CD4-positive, alpha-beta T cell treated with Interleukin-6 for 4 hours (primary cell): Measurements from ENCODE around the gene IGFBPL1.
"Not testable (repeated sequence)": the region's sequence is repeated elsewhere in the genome, so short reads cannot be mapped to it uniquely, and the experiment has no call there.

ENCODE experiments used
- DNase-seq: peaks from one replicate; pipeline ENCODE4 v3.0.0-alpha.2; 2020; ENCODE audit warnings: mixed read lengths

Gene IGFBPL1

GRCh38 chr9:38428062-38428461 is 3.8 kb upstream of the IGFBPL1 start:
- no peak for DNase-seq

- no peak for DNase-seq
Observed at GRCh38 chr9:38424918-38425317, 664 bp upstream of the IGFBPL1 start.

DNA sequence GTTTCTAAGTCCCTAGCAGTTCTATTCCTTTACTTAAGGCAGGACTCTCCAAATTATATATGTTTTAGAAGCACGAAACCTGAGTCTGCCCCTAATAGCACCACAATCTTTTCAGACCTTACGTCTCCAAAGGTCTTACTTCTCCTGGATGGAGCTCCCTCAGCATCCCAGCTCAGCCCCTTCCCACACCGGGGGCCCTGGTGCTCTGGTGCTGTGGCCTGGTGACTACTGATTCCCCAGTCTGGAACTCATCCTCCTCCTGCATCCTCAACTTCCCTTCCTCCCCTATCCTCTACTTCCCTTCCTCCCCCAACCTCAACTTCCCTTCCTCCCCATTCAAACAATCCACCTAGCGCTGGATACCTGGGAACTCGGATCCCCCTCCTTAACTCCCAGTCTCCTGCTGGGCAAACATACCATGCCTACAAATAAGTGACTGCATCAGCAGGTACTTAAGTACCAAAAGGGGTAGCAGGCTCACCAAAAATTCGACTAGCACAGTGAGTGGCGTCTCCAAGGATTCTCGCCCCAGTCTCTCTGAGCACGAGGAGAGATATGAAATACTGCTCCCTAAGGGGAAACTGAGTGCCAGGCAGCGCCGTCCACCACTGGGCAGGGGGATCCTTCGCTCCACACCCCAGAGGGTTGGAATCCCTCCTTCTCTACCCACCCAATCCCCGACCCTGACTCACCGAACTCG is 831 bp downstream of the IGFBPL1 start:
- no peak for DNase-seq

- DNase-seq = no peak
Observed at GRCh38 chr9:38422555-38423260, 1.5 kb downstream of the IGFBPL1 start.

- no peak for DNase-seq
Observed at GRCh38 chr9:38421498-38422211, 2.6 kb downstream of the IGFBPL1 start.

DNA sequence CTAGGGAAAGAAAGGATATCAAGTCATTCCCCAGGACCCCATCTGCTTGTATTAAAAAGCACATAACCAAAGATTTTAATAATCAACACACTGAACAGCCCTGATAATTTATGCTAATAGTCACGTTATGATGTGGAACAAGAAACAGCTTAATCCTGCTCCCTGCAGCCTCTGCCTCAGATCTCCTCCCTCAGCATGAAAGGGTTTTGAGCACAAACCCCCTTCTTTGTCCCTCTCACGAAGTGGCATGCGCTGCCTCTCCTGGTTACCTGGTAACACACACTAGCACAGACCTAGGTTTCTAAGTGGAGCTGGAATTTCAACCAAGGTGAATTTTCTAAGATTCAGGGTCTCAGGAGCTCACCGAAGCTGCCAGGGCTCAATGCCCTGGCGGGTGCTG is 5.1 kb downstream of the IGFBPL1 start:
- DNase-seq = no peak

- no peak for DNase-seq
Observed at GRCh38 chr9:38418366-38418765, 5.9 kb downstream of the IGFBPL1 start.

DNA sequence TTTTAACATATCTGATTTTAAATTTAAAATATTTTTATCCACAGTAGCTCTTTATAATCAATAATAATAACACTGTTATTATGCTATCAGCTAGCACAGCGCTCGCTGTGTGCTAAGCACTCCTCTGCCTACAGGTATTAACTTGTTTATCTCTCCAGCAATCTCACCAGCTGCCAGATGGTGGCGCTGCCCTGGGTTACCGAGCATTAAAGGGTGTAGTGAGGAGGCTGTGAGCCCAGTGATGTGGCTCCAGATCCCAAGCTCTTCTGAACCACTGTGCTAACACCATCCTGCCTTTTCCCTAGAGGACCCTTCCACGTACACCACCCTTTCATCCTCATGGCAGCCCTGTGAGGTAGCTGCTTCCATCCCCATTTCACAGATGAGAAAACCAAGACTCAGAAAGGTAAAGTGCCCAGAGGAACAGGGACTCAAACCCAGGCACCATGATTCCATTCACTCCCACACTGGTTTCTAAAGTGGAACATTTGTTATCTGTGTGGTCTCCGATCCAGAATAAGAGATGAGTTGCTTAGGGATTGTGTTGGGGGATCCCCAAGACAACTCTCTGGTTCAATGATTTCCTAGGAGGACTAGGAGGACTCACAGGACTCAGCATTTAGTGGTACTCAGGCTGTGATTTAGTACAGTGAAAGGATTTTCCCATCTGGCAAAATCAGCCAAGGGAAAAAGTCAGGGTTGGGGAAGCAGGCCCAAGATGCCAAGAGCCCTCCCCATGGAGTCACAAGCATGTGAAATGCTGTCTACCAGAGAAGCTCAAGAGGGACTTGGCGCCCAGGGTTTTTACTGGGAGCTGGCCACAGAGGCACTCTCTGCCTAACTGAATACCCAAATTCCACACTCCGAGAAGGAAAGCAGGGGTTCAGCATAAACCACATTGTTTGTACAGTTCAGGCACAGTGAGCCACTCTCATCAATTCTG is 7.0 kb downstream of the IGFBPL1 start:
- DNase-seq = peak; percentile 28

GRCh38 chr9:38416461-38416860 is 7.8 kb downstream of the IGFBPL1 start:
- DNase-seq = no peak

DNA sequence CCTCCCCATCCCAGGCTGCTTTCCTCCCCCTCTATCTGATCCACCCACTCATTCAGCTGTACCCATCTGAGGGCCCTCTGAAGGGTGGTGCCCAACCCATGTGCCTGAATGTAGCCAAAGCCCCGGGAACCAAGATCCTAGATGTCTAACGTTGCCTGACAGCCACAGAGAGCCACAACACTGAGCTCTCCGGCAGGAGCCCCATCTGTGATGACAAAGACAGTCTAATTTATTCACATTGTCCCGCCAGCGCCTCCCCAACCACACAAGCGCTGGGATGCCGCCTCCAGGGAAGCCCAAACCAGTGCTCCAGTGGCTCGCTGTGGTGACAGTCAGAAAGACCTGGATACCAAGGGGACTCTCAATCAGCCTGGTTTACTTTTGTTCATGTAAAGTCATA is 8.4 kb downstream of the IGFBPL1 start:
- DNase-seq = no peak

DNA sequence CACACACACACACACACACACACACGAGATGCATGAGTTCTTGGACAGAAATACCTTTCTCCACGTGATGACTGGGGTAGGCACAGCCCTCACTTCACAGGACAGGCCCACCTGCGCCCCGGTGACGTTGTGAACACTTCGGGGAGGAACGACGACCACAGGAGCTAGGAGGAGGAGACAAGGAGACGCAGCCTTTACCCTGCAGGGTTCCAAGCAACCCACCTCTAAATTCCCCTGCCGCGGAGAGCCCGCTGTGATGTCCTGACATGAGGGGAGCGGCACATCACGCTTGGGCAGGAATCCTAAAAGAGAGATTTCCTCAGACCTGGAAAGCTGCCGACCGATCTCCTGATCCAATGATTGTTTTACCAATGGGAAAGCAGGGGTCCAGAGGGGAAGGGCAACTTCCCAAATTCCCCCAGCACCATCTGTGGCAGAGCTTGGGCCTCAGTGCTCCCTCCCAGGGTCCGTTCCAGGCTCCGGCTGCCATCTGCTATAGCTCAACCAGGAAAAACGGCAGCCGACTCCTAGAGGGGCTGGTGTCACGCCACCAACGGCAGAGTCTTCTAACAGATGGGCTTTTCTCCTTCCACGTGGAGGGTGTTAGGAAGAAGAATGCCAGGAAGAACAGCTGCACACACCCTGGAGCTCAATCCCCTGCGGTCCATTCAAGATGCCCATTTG is 10.1 kb downstream of the IGFBPL1 start:
- no peak for DNase-seq

DNA sequence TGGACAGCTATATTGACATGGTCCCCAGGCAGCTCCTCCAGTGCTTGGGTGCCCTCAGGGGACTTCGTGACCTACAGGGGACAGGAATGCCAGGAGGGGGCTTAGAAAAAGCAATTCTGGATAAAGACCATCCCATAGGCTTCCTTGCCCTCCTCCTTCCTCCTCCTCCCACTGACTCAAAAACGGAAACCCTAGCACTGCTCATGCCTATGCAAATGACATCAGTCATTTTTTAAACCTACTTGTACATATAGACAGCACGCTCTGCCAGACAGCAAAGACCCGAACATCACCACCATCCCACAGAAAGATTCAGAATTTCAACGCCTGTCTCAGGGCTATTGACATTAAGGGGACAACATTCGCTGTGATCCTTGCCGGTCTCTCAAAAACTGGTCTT is 11.0 kb downstream of the IGFBPL1 start:
- no peak for DNase-seq

DNA sequence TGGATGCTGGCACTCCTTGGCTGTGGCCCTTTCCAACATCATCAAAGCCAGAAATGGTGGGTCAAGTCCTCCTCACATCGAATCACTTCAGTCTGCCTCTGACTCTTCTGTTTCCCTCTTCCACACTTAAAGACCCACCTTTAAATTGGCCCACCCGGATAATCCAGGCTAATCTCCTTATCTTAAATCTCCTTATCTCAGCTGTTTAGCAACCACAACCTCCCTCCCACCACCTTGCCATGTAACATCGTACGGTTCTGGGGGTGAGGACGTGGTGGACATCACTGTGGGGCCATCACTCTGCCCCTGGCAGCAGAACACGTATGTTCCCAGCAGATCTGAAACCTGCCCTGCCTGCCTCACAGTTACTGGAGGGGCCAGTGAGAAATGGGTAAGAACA is 11.5 kb downstream of the IGFBPL1 start:
- no peak for DNase-seq

GRCh38 chr9:38408719-38409118 is 15.5 kb downstream of the IGFBPL1 start:
- DNase-seq = no peak

GRCh38 chr9:38406476-38407186 is 17.6 kb downstream of the IGFBPL1 start:
- no peak for DNase-seq

DNA sequence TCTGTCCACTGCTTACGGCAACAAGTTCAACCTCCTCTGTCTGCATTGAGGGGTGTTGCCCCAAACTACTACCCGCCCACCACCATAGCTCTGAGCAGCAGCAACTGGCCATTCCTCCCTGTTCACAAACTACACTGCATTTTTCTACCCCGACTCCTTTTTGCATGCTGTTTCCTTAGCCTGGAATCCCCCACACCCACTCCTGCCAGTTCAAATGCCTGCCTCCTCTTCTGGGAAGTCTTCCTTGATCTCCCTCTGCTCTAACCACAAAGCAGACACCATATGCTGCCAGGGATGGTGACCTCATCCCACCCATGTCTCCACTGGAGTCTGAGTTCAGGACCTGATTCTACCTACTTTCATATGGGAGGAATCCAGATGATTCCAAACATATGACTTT is 18.5 kb downstream of the IGFBPL1 start:
- no peak for DNase-seq

DNA sequence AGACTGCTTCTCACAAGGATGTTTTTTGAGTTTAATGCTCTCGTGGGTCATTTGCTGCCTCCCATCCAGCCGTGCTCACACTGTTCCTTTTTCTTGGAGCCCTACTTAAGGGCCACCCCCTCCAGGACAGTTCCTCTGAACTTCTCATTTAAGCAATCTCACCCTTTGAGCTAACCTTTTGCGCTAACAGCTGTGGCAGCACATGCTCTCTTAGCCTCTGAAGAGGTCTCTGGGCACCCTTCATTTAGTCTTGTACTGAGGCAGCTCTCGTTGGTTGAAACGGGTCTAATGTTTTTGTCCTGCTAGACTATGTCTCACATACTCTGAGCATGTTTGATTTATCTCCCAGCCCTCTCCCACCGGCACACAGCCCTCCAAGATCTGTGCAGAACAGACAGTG is 19.9 kb downstream of the IGFBPL1 start:
- DNase-seq = no peak

- no peak for DNase-seq
Observed at GRCh38 chr9:38401994-38402393, 22.3 kb downstream of the IGFBPL1 start.

DNA sequence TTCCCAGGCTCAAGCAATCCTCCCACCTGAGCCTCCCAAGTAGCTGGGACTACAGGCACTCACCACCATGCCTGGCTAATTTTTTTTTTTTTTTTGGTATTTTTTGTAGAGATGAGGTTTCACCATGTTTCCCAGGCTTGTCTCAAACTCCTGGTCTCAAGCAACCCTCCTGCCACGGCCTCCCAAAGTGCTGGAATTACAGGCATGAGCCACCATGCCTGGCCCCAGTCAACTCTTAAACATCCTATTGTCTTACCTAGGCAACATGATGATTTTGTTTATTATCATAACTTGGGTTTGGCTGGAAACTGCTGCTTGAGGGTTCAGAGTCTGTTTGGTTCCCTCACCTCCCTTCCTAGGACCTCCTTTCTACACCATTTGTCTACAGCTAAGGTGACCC is 25.1 kb downstream of the IGFBPL1 start:
- not testable (repeated sequence) for DNase-seq

DNA sequence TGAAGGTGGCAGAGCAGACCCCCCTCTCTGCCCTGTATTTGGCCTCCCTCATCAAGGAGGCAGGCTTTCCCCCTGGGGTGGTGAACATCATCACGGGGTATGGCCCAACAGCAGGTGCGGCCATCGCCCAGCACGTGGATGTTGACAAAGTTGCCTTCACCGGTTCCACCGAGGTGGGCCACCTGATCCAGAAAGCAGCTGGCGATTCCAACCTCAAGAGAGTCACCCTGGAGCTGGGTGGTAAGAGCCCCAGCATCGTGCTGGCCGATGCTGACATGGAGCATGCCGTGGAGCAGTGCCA is 27.9 kb downstream of the IGFBPL1 start:
- DNase-seq = no peak

GRCh38 chr9:38395653-38396370 is 28.4 kb downstream of the IGFBPL1 start:
- DNase-seq = no peak
